H1 (cell line): ENCODE results near the gene PHF3. TPM values are rescaled to one million over a fixed set of nuclear protein-coding genes. Genes with fewer than 3 reads are reported as not detected.

ENCODE experiments used
- CTCF ChIA-PET: fragments of 300-600 bp; sonication (Branson Sonifier 250); formaldehyde crosslinking; loops from one replicate; lab custom pipeline; 2021; ENCODE audit not compliant: partially characterized antibody; lab: Charles Lee
- POLR2A ChIA-PET: fragments of 300-600 bp; sonication (Branson Sonifier 250); formaldehyde crosslinking; loops from one replicate; lab custom pipeline; 2021; ENCODE audit warnings: inconsistent platforms; ENCODE audit not compliant: partially characterized antibody; lab: Charles Lee
- DNase-seq, 2 experiments: peaks; one replicate each; pipeline versions ENCODE4 v3.0.0 to v3.0.0-alpha.2; 2010 to 2022; ENCODE audit warnings: low spot score in 2 of 2, low read depth in 1 of 2, mixed read lengths in 1 of 2
- FAIRE-seq: peaks from 2 replicates; lab custom pipeline; 2011; peaks lifted over from hg19 to GRCh38; lab: Jason Lieb, UNC
- H2AFZ ChIP-seq: 2 replicates; pipeline ENCODE4 v1.8.1; 2012; ENCODE audit warnings: low read length, inconsistent platforms
- H2AK5ac ChIP-seq: 2 replicates; pipeline ENCODE4 v1.6.1; 2013; ENCODE audit warnings: low read depth, low read length
- H2BK120ac ChIP-seq: replicated peaks from 2 replicates; pipeline ENCODE3; 2013; ENCODE audit warnings: low read depth, low read length, inconsistent platforms
- H2BK12ac ChIP-seq: 2 replicates; pipeline ENCODE4 v1.6.1; 2013; ENCODE audit warnings: low read depth, low read length
- H2BK15ac ChIP-seq: 2 replicates; pipeline ENCODE4 v1.6.1; 2013; ENCODE audit warnings: low read length
- H2BK20ac ChIP-seq: 2 replicates; pipeline ENCODE4 v1.6.1; 2013; ENCODE audit warnings: low read length
- H2BK5ac ChIP-seq: 2 replicates; pipeline ENCODE4 v1.6.1; 2013; ENCODE audit warnings: low read depth, low read length
- H3K14ac ChIP-seq: 2 replicates; pipeline ENCODE4 v1.6.1; 2013; ENCODE audit warnings: inconsistent platforms; ENCODE audit not compliant: insufficient read length
- H3K18ac ChIP-seq: 2 replicates; pipeline ENCODE4 v1.6.1; 2013; ENCODE audit warnings: low read length; ENCODE audit errors: extremely low read depth
- H3K23ac ChIP-seq: 2 replicates; pipeline ENCODE4 v1.6.1; 2013; ENCODE audit warnings: inconsistent platforms; ENCODE audit not compliant: insufficient read length
- H3K23me2 ChIP-seq: 2 replicates; pipeline ENCODE4 v1.6.1; 2013; ENCODE audit warnings: low read depth, low read length
- H3K27ac ChIP-seq: 2 replicates; pipeline ENCODE4 v1.6.1; 2011; ENCODE audit warnings: low read depth, low read length, inconsistent platforms
- H3K27me3 ChIP-seq, 4 experiments: replicated peaks in 1 of 4; 1 replicate in 1 of 4; 2 replicates in 3 of 4; pipeline versions ENCODE4 v1.6.1 to v1.8.1; 2011 to 2013; ENCODE audit warnings: low read length in 3 of 4, mild to moderate bottlenecking in 3 of 4, inconsistent platforms in 2 of 4, mixed read lengths in 2 of 4, moderate library complexity in 1 of 4; ENCODE audit not compliant: control insufficient read depth in 3 of 4, insufficient read depth in 3 of 4; ENCODE audit errors: extremely low read depth in 1 of 4
- H3K36me3 ChIP-seq, 4 experiments: 2 replicates each; pipeline versions ENCODE4 v1.6.1 to v1.8.1; 2011 to 2013; ENCODE audit warnings: mild to moderate bottlenecking in 4 of 4, low read length in 3 of 4, moderate library complexity in 2 of 4, control low read depth in 1 of 4, inconsistent platforms in 1 of 4; ENCODE audit not compliant: insufficient read depth in 4 of 4, control insufficient read depth in 2 of 4
- H3K4ac ChIP-seq: replicated peaks from 2 replicates; pipeline ENCODE3; 2013; ENCODE audit warnings: low read length, low read depth, mixed read lengths, inconsistent platforms; ENCODE audit not compliant: insufficient read length
- H3K4me1 ChIP-seq, 4 experiments: replicated peaks in 1 of 4; 1 replicate in 1 of 4; 2 replicates in 3 of 4; pipeline versions ENCODE4 v1.6.1 to v1.8.1; 2011 to 2013; ENCODE audit warnings: low read length in 3 of 4, inconsistent platforms in 2 of 4, mixed read lengths in 1 of 4; ENCODE audit not compliant: insufficient read depth in 4 of 4, control insufficient read depth in 3 of 4
- H3K4me2 ChIP-seq, 2 experiments: 2 replicates each; pipeline versions ENCODE4 v1.6.1 to v1.8.1; 2011 to 2013; ENCODE audit warnings: low read depth in 2 of 2, low read length in 2 of 2, control low read depth in 1 of 2, inconsistent platforms in 1 of 2, mild to moderate bottlenecking in 1 of 2; ENCODE audit not compliant: insufficient read depth in 1 of 2
- H3K4me3 ChIP-seq, 4 experiments: fragments of 200-600, 300-600 bp in 1 of 4; sonication (generic), shearing (Covaris generic), sonication (Bioruptor Twin) in 1 of 4; 2 replicates each; pipeline versions ENCODE4 v1.5.1 to v1.8.1; 2011 to 2016; ENCODE audit warnings: low read length in 4 of 4, low read depth in 3 of 4, control low read depth in 2 of 4, inconsistent platforms in 2 of 4, mild to moderate bottlenecking in 2 of 4, mixed read lengths in 1 of 4, moderate library complexity in 1 of 4; ENCODE audit not compliant: insufficient read depth in 2 of 4; ENCODE audit errors: extremely low read depth in 1 of 4
- H3K56ac ChIP-seq: replicated peaks from 2 replicates; pipeline ENCODE3; 2013; ENCODE audit warnings: low read depth, mild to moderate bottlenecking, mixed read lengths, low read length, inconsistent platforms; ENCODE audit not compliant: insufficient read length
- H3K79me1 ChIP-seq: 2 replicates; pipeline ENCODE4 v1.6.1; 2013; ENCODE audit warnings: low read depth, low read length, control low read depth
- H3K79me2 ChIP-seq, 2 experiments: 2 replicates each; pipeline versions ENCODE4 v1.6.1 to v1.8.1; 2012 to 2013; ENCODE audit warnings: low read length in 2 of 2, mild to moderate bottlenecking in 2 of 2, inconsistent platforms in 1 of 2; ENCODE audit not compliant: insufficient read depth in 2 of 2, control insufficient read depth in 1 of 2
- H3K9ac ChIP-seq, 4 experiments: replicated peaks in 1 of 4; 1 replicate in 1 of 4; 2 replicates in 3 of 4; pipeline versions ENCODE4 v1.6.1 to v1.8.1; 2011 to 2013; ENCODE audit warnings: low read depth in 3 of 4, low read length in 3 of 4, control low read depth in 2 of 4, mild to moderate bottlenecking in 2 of 4, moderate library complexity in 2 of 4, inconsistent platforms in 1 of 4; ENCODE audit errors: extremely low read depth in 1 of 4
- H3K9me3 ChIP-seq, 2 experiments: 2 replicates each; pipeline versions ENCODE4 v1.6.1 to v1.8.1; 2012 to 2013; ENCODE audit warnings: mild to moderate bottlenecking in 2 of 2, moderate library complexity in 2 of 2, control low read depth in 1 of 2, inconsistent platforms in 1 of 2, low read depth in 1 of 2, low read length in 1 of 2, mixed read lengths in 1 of 2; ENCODE audit not compliant: insufficient read depth in 2 of 2
- H4K20me1 ChIP-seq, 2 experiments: replicated peaks in 1 of 2; 2 replicates each; pipeline versions ENCODE3 to v1.8.1; 2011 to 2013; ENCODE audit warnings: inconsistent platforms in 2 of 2, low read length in 2 of 2, mild to moderate bottlenecking in 1 of 2; ENCODE audit not compliant: insufficient read depth in 2 of 2, control insufficient read depth in 1 of 2
- H4K5ac ChIP-seq: 2 replicates; pipeline ENCODE4 v1.6.1; 2013; ENCODE audit warnings: low read length, low read depth, mixed read lengths, inconsistent platforms; ENCODE audit not compliant: insufficient read length
- H4K8ac ChIP-seq: 2 replicates; pipeline ENCODE4 v1.8.0; 2013; ENCODE audit warnings: mild to moderate bottlenecking, moderate library complexity, low read length, inconsistent platforms; ENCODE audit not compliant: insufficient read depth; ENCODE audit errors: extremely low read depth
- H4K91ac ChIP-seq: replicated peaks from 2 replicates; pipeline ENCODE3; 2013; ENCODE audit warnings: low read length, mixed read lengths, inconsistent platforms; ENCODE audit not compliant: insufficient read length
- BACH1 ChIP-seq: IDR thresholded peaks from 2 replicates; pipeline ENCODE4 v1.6.1; 2012; ENCODE audit warnings: low read length, improper control_type of control experiment
- CBX8 ChIP-seq: fragments of 300-800, 300-1000 bp; sonication (generic); IDR thresholded peaks from 2 replicates; pipeline ENCODE4 v1.7.1; 2016; ENCODE audit warnings: low read depth, low read length, borderline replicate concordance
- JUN ChIP-seq: IDR thresholded peaks from 2 replicates; pipeline ENCODE4 v1.6.1; 2011; ENCODE audit warnings: low read depth, mild to moderate bottlenecking, improper control_type of control experiment, low read length
- MAFK ChIP-seq: IDR thresholded peaks from 2 replicates; pipeline ENCODE4 v1.6.1; 2012; ENCODE audit warnings: low read depth, mild to moderate bottlenecking, improper control_type of control experiment, low read length
- NANOG ChIP-seq: IDR thresholded peaks from 2 replicates; pipeline ENCODE4 v1.6.1; 2011; ENCODE audit warnings: low read length, low read depth, mild to moderate bottlenecking, inconsistent platforms; ENCODE audit not compliant: insufficient read depth, poor library complexity, severe bottlenecking
- SP1 ChIP-seq: IDR thresholded peaks from 2 replicates; pipeline ENCODE4 v1.6.1; 2011; ENCODE audit warnings: low read depth, low read length
- SP4 ChIP-seq: IDR thresholded peaks from 2 replicates; pipeline ENCODE4 v1.6.1; 2012; ENCODE audit warnings: low read length, inconsistent platforms
- TEAD4 ChIP-seq: IDR thresholded peaks from 2 replicates; pipeline ENCODE4 v1.6.1; 2012; ENCODE audit warnings: low read depth, low read length, inconsistent platforms, mixed read lengths
- polyA plus RNA-seq, 7 experiments: library from polyadenylated mRNA; depleted of rRNA in 3 of 7; stranded (reverse) in 5 of 7; unstranded in 2 of 7; fragments of >200 nt in 5 of 7; fragments of 200-250 nt in 2 of 7; gene quantifications; 1 replicate in 5 of 7; 2 replicates in 1 of 7; 4 replicates in 1 of 7; pipeline versions ENCODE4 v1.2.1 to v1.2.3, GENCODE V29; 2011 to 2013; ENCODE audit warnings: missing spikeins in 2 of 7, mixed read lengths in 2 of 7
- total RNA-seq: library from RNA; stranded (reverse); fragmentation: NEBNext Ultra II Directional; extraction: Animal tissue kit (Norgen Biotek cat#: 25700); gene quantifications from 2 replicates; pipeline ENCODE4 v1.2.1, GENCODE V29; 2021
- TF ChIP-seq, protein P1 (sequence below): IDR thresholded peaks from 2 replicates; pipeline ENCODE4 v1.6.1; 2011; ENCODE audit warnings: low read length, improper control_type of control experiment
- TF ChIP-seq, protein P2 (sequence below): IDR thresholded peaks from 2 replicates; pipeline ENCODE4 v1.6.1; 2012; ENCODE audit warnings: inconsistent platforms

The PHF3 gene
- total and polyA plus RNA-seq, 2 of the 8 experiments (the other 6 are each of a cell fraction or from before 2014, with no cell fraction given), result 10.1 to 69.3 TPM

DNA sequence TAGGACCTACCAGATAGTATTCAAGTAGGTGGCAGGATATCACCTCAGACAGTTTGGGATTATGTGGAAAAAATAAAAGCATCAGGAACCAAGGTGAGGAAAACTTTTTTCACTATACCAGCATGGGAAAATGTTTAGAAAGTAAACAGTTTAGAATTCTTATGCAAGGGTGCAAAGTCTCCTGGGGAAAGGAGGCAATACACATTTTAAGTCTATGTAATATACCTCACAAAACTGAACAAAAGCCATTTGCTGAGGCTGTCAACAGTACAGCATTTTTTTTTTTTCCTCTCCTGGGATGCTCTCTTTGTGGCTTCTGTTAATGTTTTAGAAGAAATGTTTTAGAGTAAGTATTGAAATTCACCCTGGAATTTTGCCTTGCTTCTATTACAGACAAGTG is 73.5 kb downstream of the PHF3 start:
- DNase-seq, result no peak
- no peak overlapping the region for H3K9ac ChIP-seq
- no peak overlapping the region for H3K4me2 ChIP-seq
- TF ChIP-seq NANOG (no peak), JUN (no peak), CBX8 (no peak), SP4 (no peak), MAFK (no peak), TEAD4 (no peak), SP1 (no peak), BACH1 (no peak)
- TF ChIP-seq, protein P1, sequence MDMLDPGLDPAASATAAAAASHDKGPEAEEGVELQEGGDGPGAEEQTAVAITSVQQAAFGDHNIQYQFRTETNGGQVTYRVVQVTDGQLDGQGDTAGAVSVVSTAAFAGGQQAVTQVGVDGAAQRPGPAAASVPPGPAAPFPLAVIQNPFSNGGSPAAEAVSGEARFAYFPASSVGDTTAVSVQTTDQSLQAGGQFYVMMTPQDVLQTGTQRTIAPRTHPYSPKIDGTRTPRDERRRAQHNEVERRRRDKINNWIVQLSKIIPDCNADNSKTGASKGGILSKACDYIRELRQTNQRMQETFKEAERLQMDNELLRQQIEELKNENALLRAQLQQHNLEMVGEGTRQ, result no peak
- TF ChIP-seq, protein P2, sequence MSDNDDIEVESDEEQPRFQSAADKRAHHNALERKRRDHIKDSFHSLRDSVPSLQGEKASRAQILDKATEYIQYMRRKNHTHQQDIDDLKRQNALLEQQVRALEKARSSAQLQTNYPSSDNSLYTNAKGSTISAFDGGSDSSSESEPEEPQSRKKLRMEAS, result no peak
- TF ChIP-seq, all 59 proteins: peak for 0
- Histone ChIP-seq H4K91ac (no peak overlapping the region), H2BK120ac (no peak overlapping the region), H2BK15ac (no peak overlapping the region), H3K4me1 (no peaks in the 10 kb centered on the region), H3K14ac (no peak overlapping the region), H4K8ac (no peak overlapping the region), H3K4me3 (no peak overlapping the region), H3K4ac (no peak overlapping the region), H3K36me3 (peaks cover 2 to 81% (median 42%) of the 10 kb centered on the region in 4 experiments; a peak in 7 of 8 replicates), H3K56ac (no peak overlapping the region), H2AFZ (no peak overlapping the region), H3K27ac (no peak overlapping the region), H3K23ac (no peak overlapping the region), H3K79me2 (no peaks in the 10 kb centered on the region), H3K23me2 (no peaks in the 10 kb centered on the region), H3K9me3 (no peaks in the 10 kb centered on the region), H3K79me1 (no peaks in the 10 kb centered on the region), H2BK5ac (no peak overlapping the region), H3K27me3 (no peaks in the 10 kb centered on the region), H2AK5ac (no peak overlapping the region), H2BK20ac (no peak overlapping the region), H4K5ac (no peak overlapping the region), H2BK12ac (no peak overlapping the region), H3K18ac (no peak overlapping the region), H4K20me1 (no peaks in the 10 kb centered on the region)
- FAIRE-seq, result no peak
- POLR2A ChIA-PET, result no interaction called here
- CTCF ChIA-PET, result interaction anchor here (0.9 kb wide), 1 partner anchor 53 kb away, joined by 3 read pairs; no protein-coding TSS in a partner anchor
